SK-N-MC (cell line): Measurements from ENCODE around the gene VOPP1.

ENCODE experiments used
- EZH2 ChIP-seq: fragments of 200-600 bp; sonication (generic); IDR thresholded peaks from one replicate; pipeline ENCODE4 v1.6.1; 2017; ENCODE audit warnings: antibody characterized with exemption
- FOXP2 ChIP-seq: optimal IDR thresholded peaks from 2 replicates; pipeline ENCODE3; 2011; ENCODE audit warnings: mild to moderate bottlenecking, moderate library complexity; ENCODE audit not compliant: insufficient read depth; ENCODE audit errors: extremely low read length, control extremely low read depth
- POLR2AphosphoS5 ChIP-seq: IDR thresholded peaks from 2 replicates; pipeline ENCODE4 v1.6.1; 2012; ENCODE audit warnings: mild to moderate bottlenecking, low read depth, low read length, borderline replicate concordance

- no peak for TF ChIP-seq POLR2AphosphoS5
- no peak for TF ChIP-seq EZH2
- no peak for TF ChIP-seq FOXP2
Observed at GRCh38 chr7:55561690-55562089, 10.6 kb downstream of the VOPP1 start.
